HCT116 (cell line): ENCODE measurements around the gene DNMT1. TPM values are rescaled to one million over a fixed set of nuclear protein-coding genes. Genes with fewer than 3 reads are reported as not detected.

Experiments
- ATAC-seq: fragments of 200-7000 bp; cut with Tn5 transposase; 2 replicates; pipeline ENCODE4 v1.9.1; 2020; ENCODE audit warnings: mild to moderate bottlenecking, moderate library complexity
- BruUV-seq: library from RNA; stranded (reverse); fragments of 400-500 nt; replicated peaks from 2 replicates; lab custom pipeline; 2021; lab: Mats Ljungman, UMichigan
- CTCF ChIA-PET: fragments of 300-600 bp; sonication (Branson Sonifier 250); formaldehyde crosslinking; loops from one replicate; lab custom pipeline; 2021; ENCODE audit warnings: antibody characterized with exemption; lab: Charles Lee
- POLR2A ChIA-PET: fragments of 300-600, 350-600 bp; sonication (Branson Sonifier 250); formaldehyde crosslinking; loops from one replicate; lab custom pipeline; 2021; ENCODE audit warnings: antibody characterized with exemption; lab: Charles Lee
- RAD21 ChIA-PET, 2 experiments: fragments of 300-600 bp; sonication (Branson Sonifier 250); formaldehyde crosslinking; loops; one replicate each; lab custom pipeline; 2023; ENCODE audit warnings: low total read pairs in 2 of 2; ENCODE audit not compliant: uncharacterized antibody in 2 of 2, unreplicated experiment in 2 of 2, low non-redundant PET in 1 of 2; lab: Charles Lee
- DNase-seq: peaks from one replicate; pipeline ENCODE4 v3.0.0-alpha.2; 2010; ENCODE audit warnings: low read depth, low spot score
- H2AFZ ChIP-seq: fragments of 200-600 bp; shearing (Covaris generic), sonication (generic); 2 replicates; pipeline ENCODE4 v1.6.1; 2017; ENCODE audit warnings: low read depth, mixed run types, mixed read lengths, antibody characterized with exemption, low read length; ENCODE audit not compliant: poor library complexity, severe bottlenecking
- H3K27ac ChIP-seq: 2 replicates; pipeline ENCODE4 v1.5.1; 2012; ENCODE audit warnings: low read depth, low read length
- H3K27me3 ChIP-seq: fragments of 200-600 bp; sonication (generic); 2 replicates; pipeline ENCODE4 v1.6.1; 2016; ENCODE audit warnings: mixed run types, low read length, mixed read lengths; ENCODE audit not compliant: insufficient read depth
- H3K36me3 ChIP-seq, 2 experiments: fragments of 200-500 bp in 1 of 2; fragments of 200-600 bp in 1 of 2; sonication (Bioruptor generic) in 1 of 2; sonication (generic) in 1 of 2; 2 replicates each; pipeline versions ENCODE4 v1.5.1 to v1.6.1; 2014 to 2016; ENCODE audit warnings: low read length in 2 of 2, inconsistent platforms in 1 of 2, mixed read lengths in 1 of 2, mixed run types in 1 of 2; ENCODE audit not compliant: insufficient read depth in 2 of 2, control insufficient read depth in 1 of 2
- H3K4me1 ChIP-seq, 2 experiments: fragments of 200-600 bp in 1 of 2; sonication (generic) in 1 of 2; 2 replicates each; pipeline versions ENCODE4 v1.5.1 to v1.6.1; 2012 to 2017; ENCODE audit warnings: low read length in 2 of 2, inconsistent platforms in 1 of 2, mild to moderate bottlenecking in 1 of 2, mixed read lengths in 1 of 2, mixed run types in 1 of 2, moderate library complexity in 1 of 2; ENCODE audit not compliant: insufficient read depth in 2 of 2, control insufficient read depth in 1 of 2
- H3K4me2 ChIP-seq: fragments of 200-600 bp; sonication (generic); 2 replicates; pipeline ENCODE4 v1.6.1; 2017; ENCODE audit warnings: mixed run types, low read length, mixed read lengths
- H3K4me3 ChIP-seq, 2 experiments: fragments of 200-600 bp in 1 of 2; sonication (generic) in 1 of 2; replicated peaks in 1 of 2; 2 replicates each; pipeline ENCODE4 v1.5.1; 2011 to 2016; ENCODE audit warnings: low read length in 2 of 2, control low read depth in 1 of 2, low read depth in 1 of 2, mild to moderate bottlenecking in 1 of 2, mixed read lengths in 1 of 2, mixed run types in 1 of 2
- H3K79me2 ChIP-seq: fragments of 200-600 bp; sonication (generic); 2 replicates; pipeline ENCODE4 v1.6.1; 2017; ENCODE audit warnings: mild to moderate bottlenecking, mixed run types, low read length, moderate library complexity, mixed read lengths; ENCODE audit not compliant: insufficient read depth
- H3K9ac ChIP-seq: fragments of 200-600 bp; sonication (generic); 2 replicates; pipeline ENCODE4 v1.6.1; 2016; ENCODE audit warnings: low read length, mixed read lengths
- H3K9me2 ChIP-seq: fragments of 200-600 bp; sonication (generic), shearing (Covaris generic); 2 replicates; pipeline ENCODE4 v1.6.1; 2017; ENCODE audit warnings: mixed run types, mild to moderate bottlenecking, moderate library complexity; ENCODE audit not compliant: insufficient read depth
- H3K9me3 ChIP-seq, 2 experiments: fragments of 200-500 bp in 1 of 2; fragments of 200-600 bp in 1 of 2; sonication (Bioruptor generic) in 1 of 2; sonication (generic) in 1 of 2; 2 replicates each; pipeline ENCODE4 v1.6.1; 2014 to 2017; ENCODE audit warnings: low read length in 2 of 2, mixed read lengths in 2 of 2, inconsistent platforms in 1 of 2, low read depth in 1 of 2, mild to moderate bottlenecking in 1 of 2, mixed run types in 1 of 2, moderate library complexity in 1 of 2; ENCODE audit not compliant: control insufficient read depth in 1 of 2, insufficient read depth in 1 of 2
- H4K20me1 ChIP-seq: fragments of 200-600 bp; sonication (generic), shearing (Covaris generic); 2 replicates; pipeline ENCODE4 v1.6.1; 2017; ENCODE audit warnings: mixed run types, mild to moderate bottlenecking, moderate library complexity; ENCODE audit not compliant: insufficient read depth
- CBX3 ChIP-seq: IDR thresholded peaks from 2 replicates; pipeline ENCODE4 v1.6.1; 2012; ENCODE audit warnings: low read depth
- CTCF ChIP-seq, 3 experiments: fragments of 200-600 bp in 1 of 3; sonication (generic) in 1 of 3; IDR thresholded peaks in 2 of 3; conservative IDR thresholded peaks in 1 of 3; 2 replicates each; pipeline ENCODE4 v1.5.1; 2012 to 2017; ENCODE audit warnings: low read depth in 2 of 3, low read length in 2 of 3, antibody characterized with exemption in 1 of 3, borderline replicate concordance in 1 of 3, control low read depth in 1 of 3, mild to moderate bottlenecking in 1 of 3, mixed read lengths in 1 of 3, mixed run types in 1 of 3, moderate library complexity in 1 of 3; ENCODE audit not compliant: insufficient read depth in 1 of 3
- ELF1 ChIP-seq: IDR thresholded peaks from 2 replicates; pipeline ENCODE4 v1.6.1; 2012; ENCODE audit warnings: low read depth, borderline replicate concordance
- EZH2 ChIP-seq: fragments of 200-600 bp; sonication (generic); IDR thresholded peaks from 2 replicates; pipeline ENCODE4 v1.6.1; 2017; ENCODE audit warnings: antibody characterized with exemption, mixed run types
- EZH2phosphoT487 ChIP-seq: fragments of 200-600 bp; IDR thresholded peaks from 2 replicates; pipeline ENCODE4 v1.6.1; 2018; ENCODE audit warnings: antibody characterized with exemption, borderline replicate concordance
- POLR2A ChIP-seq: IDR thresholded peaks from 2 replicates; pipeline ENCODE4 v1.7.0; 2011; ENCODE audit warnings: borderline replicate concordance; ENCODE audit not compliant: insufficient read depth, insufficient read length; ENCODE audit errors: extremely low read depth
- RAD21 ChIP-seq: IDR thresholded peaks from 2 replicates; pipeline ENCODE4 v1.6.1; 2012; ENCODE audit warnings: low read depth, mild to moderate bottlenecking
- REST ChIP-seq: IDR thresholded peaks from 2 replicates; pipeline ENCODE4 v1.6.1; 2012; ENCODE audit warnings: low read depth
- SIN3A ChIP-seq: IDR thresholded peaks from 2 replicates; pipeline ENCODE4 v1.6.1; 2012; ENCODE audit warnings: low read depth
- SP1 ChIP-seq: IDR thresholded peaks from 2 replicates; pipeline ENCODE4 v1.6.1; 2012; ENCODE audit warnings: low read depth
- SRF ChIP-seq: IDR thresholded peaks from 2 replicates; pipeline ENCODE4 v1.6.1; 2012; ENCODE audit warnings: low read depth
- TCF7L2 ChIP-seq: IDR thresholded peaks from 2 replicates; pipeline ENCODE4 v1.7.0; 2011; ENCODE audit warnings: borderline replicate concordance, inconsistent platforms; ENCODE audit not compliant: insufficient read depth, insufficient read length; ENCODE audit errors: extremely low read depth
- YY1 ChIP-seq: IDR thresholded peaks from 2 replicates; pipeline ENCODE4 v1.6.1; 2011; ENCODE audit warnings: low read length, low read depth, moderate library complexity, mild to moderate bottlenecking; ENCODE audit not compliant: insufficient replicate concordance; ENCODE audit errors: extremely low read depth
- ZFX ChIP-seq: fragments of 450-650 bp; IDR thresholded peaks from 2 replicates; pipeline ENCODE4 v1.6.1; 2017
- ZNF274 ChIP-seq: fragments of 200-500 bp; sonication (Bioruptor generic); IDR thresholded peaks from 2 replicates; pipeline ENCODE4 v1.6.1; 2014; ENCODE audit warnings: mild to moderate bottlenecking, low read depth, low read length, inconsistent platforms
- intact Hi-C: fragments of 100-400 bp; cut with micrococcal nuclease; formaldehyde crosslinking; loops from 2 replicates; pipeline ENCODE4 v1.10.0; 2022
- total RNA-seq: library from RNA; stranded (reverse); gene quantifications from one replicate; pipeline ENCODE4 v1.2.1, GENCODE V29; 2021; ENCODE audit not compliant: unreplicated experiment
- TF ChIP-seq, protein P1 (sequence below): IDR thresholded peaks from 2 replicates; pipeline ENCODE4 v1.6.1; 2011; ENCODE audit warnings: mild to moderate bottlenecking, low read length, moderate library complexity; ENCODE audit not compliant: insufficient replicate concordance; ENCODE audit errors: extremely low read depth
- TF ChIP-seq, protein P2 (sequence below): IDR thresholded peaks from 2 replicates; pipeline ENCODE4 v1.6.1; 2012

DNMT1 gene
- total RNA-seq, 1 experiment from 2014 or later: 235 TPM

DNA sequence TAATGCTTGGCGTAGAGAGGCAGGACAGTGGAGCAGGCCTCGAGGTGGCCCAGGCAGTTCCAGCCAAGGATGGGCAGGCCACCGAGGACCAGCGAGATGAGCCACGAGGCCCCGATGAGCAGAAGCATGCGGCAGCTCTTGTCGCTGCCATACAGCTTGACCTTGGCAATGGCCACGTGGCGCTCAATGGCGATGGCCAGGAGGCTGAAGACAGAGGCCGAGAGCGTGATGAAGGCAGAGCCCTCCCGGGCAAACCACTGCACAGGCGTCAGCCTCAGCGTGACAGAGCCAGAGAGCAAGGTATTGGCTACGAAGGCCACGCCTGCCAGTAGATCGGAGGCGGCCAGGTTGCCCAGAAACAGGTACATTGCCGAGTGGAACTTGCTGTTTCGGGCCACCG, 29.6 kb upstream of the DNMT1 start (continued):
- TF ChIP-seq EZH2phosphoT487: no peak
- TF ChIP-seq, all 23 proteins: peak for 0

- Histone ChIP-seq H2AFZ (no peak overlapping the region), H4K20me1 (no peaks in the 10 kb centered on the region), H3K4me2 (no peak overlapping the region), H3K27me3 (no peaks in the 10 kb centered on the region), H3K9ac (no peak overlapping the region), H3K9me3 (no peaks in the 10 kb centered on the region), H3K79me2 (no peaks in the 10 kb centered on the region), H3K4me1 (peaks cover 0 to 2% of the 10 kb centered on the region in 2 experiments; a peak in 2 of 4 replicates), H3K4me3 (no peak overlapping the region), H3K9me2 (no peaks in the 10 kb centered on the region), H3K27ac (no peak overlapping the region), H3K36me3 (no peaks in the 10 kb centered on the region)
- RAD21 ChIA-PET: no interaction called here
- no TSS peak for BruUV-seq
- TF ChIP-seq ELF1 (no peak), CTCF (IDR thresholded peaks at IDR 0.05 in 2 of 3, conservative IDR thresholded peaks at IDR 0.05 in 1 of 3; ENCODE audit: borderline replicate concordance in 1 of 3, insufficient read depth in 1 of 3, low read depth in 2 of 3, low read length in 2 of 3) (no peak), ZNF274 (no peak), RAD21 (no peak), REST (no peak), YY1 (no peak), EZH2 (no peak), EZH2phosphoT487 (no peak), TCF7L2 (no peak), ZFX (no peak), SIN3A (no peak), CBX3 (no peak), SRF (no peak), POLR2A (no peak), SP1 (no peak)
- TF ChIP-seq, protein P1, sequence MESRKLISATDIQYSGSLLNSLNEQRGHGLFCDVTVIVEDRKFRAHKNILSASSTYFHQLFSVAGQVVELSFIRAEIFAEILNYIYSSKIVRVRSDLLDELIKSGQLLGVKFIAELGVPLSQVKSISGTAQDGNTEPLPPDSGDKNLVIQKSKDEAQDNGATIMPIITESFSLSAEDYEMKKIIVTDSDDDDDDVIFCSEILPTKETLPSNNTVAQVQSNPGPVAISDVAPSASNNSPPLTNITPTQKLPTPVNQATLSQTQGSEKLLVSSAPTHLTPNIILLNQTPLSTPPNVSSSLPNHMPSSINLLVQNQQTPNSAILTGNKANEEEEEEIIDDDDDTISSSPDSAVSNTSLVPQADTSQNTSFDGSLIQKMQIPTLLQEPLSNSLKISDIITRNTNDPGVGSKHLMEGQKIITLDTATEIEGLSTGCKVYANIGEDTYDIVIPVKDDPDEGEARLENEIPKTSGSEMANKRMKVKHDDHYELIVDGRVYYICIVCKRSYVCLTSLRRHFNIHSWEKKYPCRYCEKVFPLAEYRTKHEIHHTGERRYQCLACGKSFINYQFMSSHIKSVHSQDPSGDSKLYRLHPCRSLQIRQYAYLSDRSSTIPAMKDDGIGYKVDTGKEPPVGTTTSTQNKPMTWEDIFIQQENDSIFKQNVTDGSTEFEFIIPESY: no peak
- TF ChIP-seq, protein P2, sequence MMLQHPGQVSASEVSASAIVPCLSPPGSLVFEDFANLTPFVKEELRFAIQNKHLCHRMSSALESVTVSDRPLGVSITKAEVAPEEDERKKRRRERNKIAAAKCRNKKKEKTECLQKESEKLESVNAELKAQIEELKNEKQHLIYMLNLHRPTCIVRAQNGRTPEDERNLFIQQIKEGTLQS: no peak
- DNase-seq: no peak
- intact Hi-C loops: no loop called here
- POLR2A ChIA-PET: no interaction called here
- CTCF ChIA-PET: no interaction called here
- no peak for ATAC-seq
Observed at GRCh38 chr19:10223488-10224213, 28.9 kb upstream of the DNMT1 start.
